GM12878 (cell line): ENCODE results near the gene LRFN2. TPM values are rescaled to one million over a fixed set of nuclear protein-coding genes. Genes with fewer than 3 reads are reported as not detected.

Experiments used
- ATAC-seq: fragments of 200-7000 bp; cut with Tn5 transposase; 3 replicates; pipeline ENCODE4 v1.9.1; 2020; ENCODE audit warnings: mild to moderate bottlenecking, moderate library complexity
- BruUV-seq: library from RNA; stranded (reverse); fragments of 400-500 nt; replicated peaks from 2 replicates; lab custom pipeline; 2021; lab: Mats Ljungman, UMichigan
- CTCF ChIA-PET: fragments of 300-600 bp; sonication (Branson Sonifier 250); formaldehyde crosslinking; extraction: SDS; loops from one replicate; lab custom pipeline; 2021; ENCODE audit warnings: inconsistent platforms; lab: Yijun Ruan, JAX
- POLR2A ChIA-PET: fragments of 350-600 bp; formaldehyde crosslinking; extraction: SDS; loops from one replicate; lab custom pipeline; 2021; ENCODE audit warnings: inconsistent platforms; lab: Charles Lee
- RAD21 ChIA-PET: fragments of 300-600 bp; sonication (Branson Sonifier 250); formaldehyde crosslinking; loops from one replicate; lab custom pipeline; 2023; ENCODE audit warnings: antibody characterized with exemption; ENCODE audit not compliant: unreplicated experiment; lab: Charles Lee
- SMC1A ChIA-PET: fragments of 300-600 bp; sonication (Branson Sonifier 250); formaldehyde crosslinking; loops from one replicate; lab custom pipeline; 2023; ENCODE audit not compliant: unreplicated experiment, uncharacterized antibody; lab: Charles Lee
- DNase-seq: peaks from one replicate; pipeline ENCODE4 v3.0.0-alpha.2; 2011; ENCODE audit warnings: low read depth, low spot score
- FAIRE-seq: peaks from 3 replicates; lab custom pipeline; 2011; peaks lifted over from hg19 to GRCh38; lab: Jason Lieb, UNC
- H2AFZ ChIP-seq: 2 replicates; pipeline ENCODE4 v1.6.0; 2011; ENCODE audit warnings: low read depth, low read length, control low read depth; ENCODE audit not compliant: control insufficient read depth
- H3K27ac ChIP-seq: 2 replicates; pipeline ENCODE4 v1.5.1; 2011; ENCODE audit warnings: control low read depth; ENCODE audit not compliant: control insufficient read depth, insufficient read depth
- H3K27me3 ChIP-seq, 2 experiments: replicated peaks in 1 of 2; 2 replicates each; pipeline versions ENCODE4 v1.6.0 to v1.6.1; 2011; ENCODE audit warnings: low read length in 1 of 2; ENCODE audit not compliant: control insufficient read depth in 2 of 2, insufficient read depth in 2 of 2
- H3K36me3 ChIP-seq, 2 experiments: 2 replicates each; pipeline ENCODE4 v1.5.1; 2011; ENCODE audit warnings: low read length in 1 of 2; ENCODE audit not compliant: control insufficient read depth in 2 of 2, insufficient read depth in 2 of 2
- H3K4me1 ChIP-seq: 2 replicates; pipeline ENCODE4 v1.6.1; 2011; ENCODE audit warnings: mild to moderate bottlenecking, low read length, moderate library complexity, mixed read lengths; ENCODE audit not compliant: control insufficient read depth, insufficient read depth
- H3K4me2 ChIP-seq: 2 replicates; pipeline ENCODE4 v1.6.0; 2011; ENCODE audit warnings: control low read depth; ENCODE audit not compliant: control insufficient read depth, insufficient read depth
- H3K4me3 ChIP-seq: fragments of 200-600 bp; sonication (generic); 2 replicates; pipeline ENCODE4 v1.5.1; 2016
- H3K79me2 ChIP-seq: 2 replicates; pipeline ENCODE4 v1.6.0; 2011; ENCODE audit warnings: low read length; ENCODE audit not compliant: control insufficient read depth, insufficient read depth
- H3K9ac ChIP-seq: 2 replicates; pipeline ENCODE4 v1.8.0; 2011; ENCODE audit warnings: low read length, control low read depth, mixed read lengths; ENCODE audit not compliant: control insufficient read depth, insufficient read depth
- H3K9me3 ChIP-seq: replicated peaks from 3 replicates; pipeline ENCODE4 v1.5.1; 2011; ENCODE audit warnings: mild to moderate bottlenecking, low read length; ENCODE audit not compliant: control insufficient read depth, insufficient read depth
- H4K20me1 ChIP-seq: 2 replicates; pipeline ENCODE4 v1.6.0; 2011; ENCODE audit not compliant: control insufficient read depth, insufficient read depth
- ATF7 ChIP-seq: fragments of 450-650 bp; IDR thresholded peaks from 2 replicates; pipeline ENCODE4 v1.6.1; 2016; ENCODE audit warnings: low read depth, mild to moderate bottlenecking
- BACH1 ChIP-seq: fragments of 450-650 bp; IDR thresholded peaks from 2 replicates; pipeline ENCODE4 v1.6.1; 2017; ENCODE audit warnings: mild to moderate bottlenecking, borderline replicate concordance
- BCL11A ChIP-seq: IDR thresholded peaks from 2 replicates; pipeline ENCODE4 v1.6.1; 2011; ENCODE audit warnings: low read depth, low read length
- EED ChIP-seq: sonication (generic); IDR thresholded peaks from 2 replicates; pipeline ENCODE4 v1.6.1; 2016; ENCODE audit warnings: antibody characterized with exemption, low read depth
- JUNB ChIP-seq: IDR thresholded peaks from 2 replicates; pipeline ENCODE4 v1.6.1; 2016; ENCODE audit warnings: antibody characterized with exemption, mild to moderate bottlenecking
- KAT2A ChIP-seq: conservative IDR thresholded peaks from 2 replicates; pipeline ENCODE4 v1.6.1; 2011; ENCODE audit warnings: low read depth, low read length; ENCODE audit not compliant: control insufficient read depth
- KLF5 ChIP-seq: fragments of 450-650 bp; IDR thresholded peaks from 2 replicates; pipeline ENCODE4 v1.6.1; 2014; ENCODE audit warnings: mild to moderate bottlenecking; ENCODE audit not compliant: partially characterized antibody
- LARP7 ChIP-seq: fragments of 450-650 bp; IDR thresholded peaks from 2 replicates; pipeline ENCODE4 v1.6.1; 2017; ENCODE audit warnings: mild to moderate bottlenecking
- MEF2B ChIP-seq: fragments of 450-650 bp; IDR thresholded peaks from 2 replicates; pipeline ENCODE4 v1.6.1; 2018; ENCODE audit warnings: mild to moderate bottlenecking, moderate library complexity; ENCODE audit not compliant: partially characterized antibody, poor library complexity, severe bottlenecking
- MXI1 ChIP-seq: fragments of 150-350 bp; IDR thresholded peaks from 2 replicates; pipeline ENCODE4 v1.6.1; 2011; ENCODE audit warnings: low read depth, mild to moderate bottlenecking, inconsistent platforms, low read length, improper control_type of control experiment
- RFX5 ChIP-seq: IDR thresholded peaks from 2 replicates; pipeline ENCODE4 v1.6.1; 2011; ENCODE audit warnings: low read depth, low read length, improper control_type of control experiment
- SPI1 ChIP-seq: IDR thresholded peaks from 2 replicates; pipeline ENCODE4 v1.6.1; 2011; ENCODE audit warnings: low read depth, mild to moderate bottlenecking, low read length, moderate library complexity, borderline replicate concordance; ENCODE audit not compliant: insufficient read depth
- YBX1 ChIP-seq: fragments of 450-650 bp; IDR thresholded peaks from 2 replicates; pipeline ENCODE4 v1.6.1; 2016; ENCODE audit warnings: antibody characterized with exemption
- ZBED1 ChIP-seq: IDR thresholded peaks from 2 replicates; pipeline ENCODE4 v1.6.1; 2016; ENCODE audit warnings: borderline replicate concordance
- WGBS: methylation state at CpG from one replicate; pipeline ENCODE4 v1.1.6; 2016; ENCODE audit warnings: low lambda C conversion rate; ENCODE audit not compliant: insufficient replicate concordance, insufficient coverage; ENCODE audit errors: missing lambda C conversion rate; 5-methylcytosine and 5-hydroxymethylcytosine counted together
- in situ Hi-C: fragments of 300-500 bp; cut with MboI; formaldehyde crosslinking; loops from 9 replicates; pipeline ENCODE4 v1.14.3; 2018; ENCODE audit warnings: mixed read lengths
- intact Hi-C: fragments of 100-400 bp; cut with micrococcal nuclease; formaldehyde crosslinking; loops from one replicate; pipeline ENCODE4 v1.14.2; 2022; ENCODE audit not compliant: unreplicated experiment
- polyA plus RNA-seq, 11 experiments: library from polyadenylated mRNA; depleted of rRNA in 4 of 11; unstranded in 6 of 11; stranded (reverse) in 5 of 11; fragments of >200 nt; fragmentation: Nextera tagmentation in 4 of 11; fragmentation: Illumina TruSeq in 1 of 11; extraction: Ambion mirVana in 4 of 11; extraction: Trizol in 1 of 11; gene quantifications; 1 replicate in 1 of 11; 2 replicates in 10 of 11; pipeline versions ENCODE4 v1.2.1 to v1.2.3, GENCODE V29; 2011 to 2016; ENCODE audit warnings: inconsistent platforms in 2 of 11, missing spikeins in 2 of 11, low read depth in 1 of 11
- total RNA-seq, 4 experiments: library from RNA; depleted of rRNA in 3 of 4; stranded (reverse); fragments of >200 nt in 3 of 4; fragmentation: Illumina TruSeq in 1 of 4; extraction: Trizol in 1 of 4; gene quantifications; 2 replicates each; pipeline versions ENCODE4 v1.2.1 to v1.2.3, GENCODE V29; 2013 to 2021
- TF ChIP-seq, protein P1 (sequence below): fragments of 450-650 bp; IDR thresholded peaks from 2 replicates; pipeline ENCODE4 v1.6.1; 2016; ENCODE audit warnings: mild to moderate bottlenecking

LRFN2 gene
- total and polyA plus RNA-seq, 10 of the 15 experiments (the other 5 are each of a cell fraction or from before 2014, with no cell fraction given), result not detected

- H3K4me3 ChIP-seq, result no peak overlapping the region
- H3K9me3 ChIP-seq, result no peaks in the 10 kb centered on the region
- TF ChIP-seq JUNB, result no peak
- H3K27ac ChIP-seq, result no peak overlapping the region
- FAIRE-seq (no peak), ATAC-seq (no peak), DNase-seq (no peak)
- H4K20me1 ChIP-seq, result no peaks in the 10 kb centered on the region
- ChIA-PET RAD21 (no interaction called here), POLR2A (no interaction called here), SMC1A (no interaction called here), CTCF (no interaction called here)
- H3K4me2 ChIP-seq, result no peak overlapping the region
- in situ Hi-C loops, result no loop called here
- 40% methylated on average over 6 of the region's 6 CpGs for WGBS
- intact Hi-C loops, result no loop called here
- H3K9ac ChIP-seq, result no peak overlapping the region
- no peaks in the 10 kb centered on the region for H3K4me1 ChIP-seq
- H3K36me3 ChIP-seq, result no peaks in the 10 kb centered on the region
- no peak overlapping the region for H2AFZ ChIP-seq
- H3K79me2 ChIP-seq, result no peaks in the 10 kb centered on the region
- no peaks in the 10 kb centered on the region; a peak in 1 of 4 replicates for H3K27me3 ChIP-seq
- BruUV-seq, result no TSS peak
Measured at GRCh38 chr6:40398810-40399477, 188.2 kb downstream of the LRFN2 start.

DNA sequence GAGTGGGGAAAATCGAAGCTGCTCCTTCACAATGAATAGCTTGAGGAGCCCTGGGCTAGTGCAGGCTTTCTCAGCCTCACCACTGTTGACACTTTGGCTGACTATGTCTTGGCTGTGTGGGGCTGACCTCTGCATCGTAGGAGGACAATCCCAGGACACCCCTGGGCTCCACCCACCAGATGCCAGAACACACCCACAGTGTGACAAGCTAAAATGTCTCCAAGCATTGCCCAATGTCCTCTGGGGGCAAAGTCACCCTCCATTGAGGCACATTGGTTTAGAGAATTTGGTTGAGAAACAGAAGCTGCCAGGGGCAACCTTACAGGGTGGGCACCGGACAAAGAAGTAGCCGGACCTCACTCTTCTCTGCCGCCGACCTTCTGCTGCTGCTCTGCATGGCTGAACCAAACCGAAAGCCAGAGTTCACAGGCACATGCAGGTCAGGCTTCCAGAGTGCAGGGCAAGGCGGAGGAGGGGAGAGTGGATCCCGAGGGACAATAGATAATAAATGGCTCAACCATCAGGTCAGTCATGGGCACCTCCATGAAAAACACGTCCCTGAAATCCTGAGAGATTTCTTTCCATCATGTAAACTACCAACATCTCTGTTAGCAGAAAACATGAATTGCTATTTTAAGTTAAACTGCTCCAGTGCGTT lies 189.0 kb downstream of the LRFN2 start:
- H4K20me1 ChIP-seq, result no peaks in the 10 kb centered on the region
- no TSS peak for BruUV-seq
- POLR2A ChIA-PET, result no interaction called here
- no peak overlapping the region for H3K27ac ChIP-seq
- no peaks in the 10 kb centered on the region; a peak in 1 of 4 replicates for H3K27me3 ChIP-seq
- H3K9ac ChIP-seq, result no peak overlapping the region
- H3K4me3 ChIP-seq, result no peak overlapping the region
- H3K4me2 ChIP-seq, result no peak overlapping the region
- CTCF ChIA-PET, result no interaction called here
- H3K4me1 ChIP-seq, result no peaks in the 10 kb centered on the region
- no peak for TF ChIP-seq LARP7
- TF ChIP-seq MXI1, result no peak
- no peak for TF ChIP-seq ATF7
- TF ChIP-seq ZBED1, result no peak
- no peak for TF ChIP-seq SPI1
- TF ChIP-seq KLF5, result no peak
- no peak for TF ChIP-seq BCL11A
- TF ChIP-seq EED, result no peak
- TF ChIP-seq, protein P1, sequence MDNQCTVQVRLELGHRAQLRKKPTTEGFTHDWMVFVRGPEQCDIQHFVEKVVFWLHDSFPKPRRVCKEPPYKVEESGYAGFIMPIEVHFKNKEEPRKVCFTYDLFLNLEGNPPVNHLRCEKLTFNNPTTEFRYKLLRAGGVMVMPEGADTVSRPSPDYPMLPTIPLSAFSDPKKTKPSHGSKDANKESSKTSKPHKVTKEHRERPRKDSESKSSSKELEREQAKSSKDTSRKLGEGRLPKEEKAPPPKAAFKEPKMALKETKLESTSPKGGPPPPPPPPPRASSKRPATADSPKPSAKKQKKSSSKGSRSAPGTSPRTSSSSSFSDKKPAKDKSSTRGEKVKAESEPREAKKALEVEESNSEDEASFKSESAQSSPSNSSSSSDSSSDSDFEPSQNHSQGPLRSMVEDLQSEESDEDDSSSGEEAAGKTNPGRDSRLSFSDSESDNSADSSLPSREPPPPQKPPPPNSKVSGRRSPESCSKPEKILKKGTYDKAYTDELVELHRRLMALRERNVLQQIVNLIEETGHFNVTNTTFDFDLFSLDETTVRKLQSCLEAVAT, result no peak
- no peak for TF ChIP-seq BACH1
- TF ChIP-seq MEF2B, result no peak
- TF ChIP-seq RFX5, result no peak
- no peak for TF ChIP-seq KAT2A
- TF ChIP-seq YBX1, result no peak
- no peak for ATAC-seq
- H3K9me3 ChIP-seq, result no peaks in the 10 kb centered on the region
- H3K79me2 ChIP-seq, result no peaks in the 10 kb centered on the region
- SMC1A ChIA-PET, result interaction anchor here (0.8 kb wide), 1 partner anchor 417 kb away, joined by 3 read pairs; no protein-coding TSS in a partner anchor
- in situ Hi-C loops, result no loop called here
- no peak overlapping the region for H2AFZ ChIP-seq
- H3K36me3 ChIP-seq, result no peaks in the 10 kb centered on the region
- RAD21 ChIA-PET, result no interaction called here
- intact Hi-C loops, result no loop called here
- no peak for DNase-seq
- WGBS, result 23% methylated on average over 11 of the region's 11 CpGs
- FAIRE-seq, result no peak
